GM23248 (cell line): ENCODE measurements around the gene TOX2. TPM values are rescaled to one million over a fixed set of nuclear protein-coding genes. Genes with fewer than 3 reads are reported as not detected.

Experiments
- DNase-seq: peaks from one replicate; pipeline ENCODE4 v3.0.0-alpha.2; 2015
- H2AFZ ChIP-seq: fragments of 200-600 bp; sonication (generic); 2 replicates; pipeline ENCODE4 v1.6.1; 2016; ENCODE audit warnings: antibody characterized with exemption
- H3F3A ChIP-seq: fragments of 200-600 bp; sonication (generic); 2 replicates; pipeline ENCODE4 v1.6.1; 2016; ENCODE audit warnings: mild to moderate bottlenecking, antibody characterized with exemption, mixed run types; ENCODE audit not compliant: insufficient read depth
- H3K27ac ChIP-seq: fragments of 200-600 bp; sonication (generic); 2 replicates; pipeline ENCODE4 v1.5.1; 2016; ENCODE audit warnings: mild to moderate bottlenecking
- H3K27me3 ChIP-seq: fragments of 200-600 bp; sonication (generic); replicated peaks from 2 replicates; pipeline ENCODE4 v1.6.1; 2016; ENCODE audit warnings: mild to moderate bottlenecking; ENCODE audit not compliant: insufficient read depth
- H3K36me3 ChIP-seq: fragments of 200-600 bp; sonication (generic); 2 replicates; pipeline ENCODE4 v1.6.1; 2016; ENCODE audit warnings: low read depth, mild to moderate bottlenecking
- H3K4me1 ChIP-seq: fragments of 200-600 bp; sonication (generic); 2 replicates; pipeline ENCODE4 v1.6.1; 2016; ENCODE audit warnings: mild to moderate bottlenecking; ENCODE audit not compliant: insufficient read depth
- H3K4me2 ChIP-seq: fragments of 200-600 bp; sonication (generic); one replicate; pipeline ENCODE4 v1.6.1; 2016; ENCODE audit warnings: mild to moderate bottlenecking; ENCODE audit not compliant: unreplicated experiment
- H3K4me3 ChIP-seq: fragments of 200-600 bp; sonication (generic); 2 replicates; pipeline ENCODE4 v1.5.1; 2016; ENCODE audit warnings: mild to moderate bottlenecking
- H3K79me2 ChIP-seq: fragments of 200-600 bp; sonication (generic); 2 replicates; pipeline ENCODE4 v1.6.1; 2016; ENCODE audit warnings: mild to moderate bottlenecking; ENCODE audit not compliant: insufficient read depth
- H3K9ac ChIP-seq: fragments of 200-600 bp; sonication (generic); 2 replicates; pipeline ENCODE4 v1.6.1; 2016; ENCODE audit warnings: mild to moderate bottlenecking
- H3K9me2 ChIP-seq: fragments of 200-600 bp; sonication (generic); 2 replicates; pipeline ENCODE4 v1.6.1; 2016; ENCODE audit warnings: mixed run types, mild to moderate bottlenecking, moderate library complexity; ENCODE audit not compliant: insufficient read depth
- H3K9me3 ChIP-seq: fragments of 200-600 bp; sonication (generic); one replicate; pipeline ENCODE4 v1.6.1; 2017; ENCODE audit warnings: low read depth
- H4K20me1 ChIP-seq: fragments of 200-600 bp; sonication (generic); 2 replicates; pipeline ENCODE4 v1.6.0; 2016; ENCODE audit not compliant: insufficient read depth
- EZH2 ChIP-seq: fragments of 200-600 bp; sonication (generic); IDR thresholded peaks from 2 replicates; pipeline ENCODE4 v1.6.1; 2018; ENCODE audit warnings: antibody characterized with exemption, mild to moderate bottlenecking; ENCODE audit not compliant: insufficient read depth, poor library complexity, severe bottlenecking
- EZH2phosphoT487 ChIP-seq: fragments of 200-600 bp; sonication (generic); IDR thresholded peaks from 2 replicates; pipeline ENCODE4 v1.6.1; 2018; ENCODE audit warnings: antibody characterized with exemption, moderate library complexity, mild to moderate bottlenecking, low read depth; ENCODE audit not compliant: insufficient read depth
- WGBS, 2 experiments: methylation state at CpG; one replicate each; pipeline ENCODE4 v1.1.6; 2015 to 2017; ENCODE audit warnings: low lambda C conversion rate in 2 of 2, low coverage in 1 of 2; ENCODE audit errors: missing lambda C conversion rate in 2 of 2; 5-methylcytosine and 5-hydroxymethylcytosine counted together
- in situ Hi-C: fragments of 300-500 bp; cut with MboI; formaldehyde crosslinking; loops from 2 replicates; pipeline ENCODE4 v1.15.0; 2020
- polyA plus RNA-seq: library from polyadenylated mRNA; unstranded; fragments of >200 nt; fragmentation: Nextera tagmentation; extraction: Ambion mirVana; gene quantifications from 2 replicates; pipeline ENCODE4 v1.2.1, GENCODE V29; 2016
- total RNA-seq: library from RNA; depleted of rRNA; stranded (reverse); fragments of >200 nt; shearing (Covaris generic); gene quantifications from 2 replicates; pipeline ENCODE4 v1.2.3, GENCODE V29; 2014

The TOX2 gene
- total and polyA plus RNA-seq, 2 experiments from 2014 or later: 0.97 to 15.9 TPM

GRCh38 chr20:43949741-43950618, 35.3 kb downstream of the TOX2 start:
- no peak for TF ChIP-seq EZH2phosphoT487
- TF ChIP-seq EZH2: no peak
- no peaks in the 10 kb centered on the region for H3K79me2 ChIP-seq
- in situ Hi-C loops: no loop called here
- H3K9me3 ChIP-seq: no peaks in the 10 kb centered on the region
- no peak for DNase-seq
- H3K27ac ChIP-seq: no peak overlapping the region
- peaks cover 6% of the 10 kb centered on the region for H3F3A ChIP-seq
- WGBS, 2 experiments: 83 to 88% methylated on average over 14 to 18 of the region's 18 CpGs
- no peaks in the 10 kb centered on the region for H3K36me3 ChIP-seq
- no peak overlapping the region for H3K9ac ChIP-seq
- H3K4me1 ChIP-seq: peaks cover 15% of the 10 kb centered on the region
- no peak overlapping the region for H2AFZ ChIP-seq
- H4K20me1 ChIP-seq: no peaks in the 10 kb centered on the region
- H3K4me3 ChIP-seq: no peak overlapping the region
- no peaks in the 10 kb centered on the region for H3K27me3 ChIP-seq
- no peak overlapping the region for H3K4me2 ChIP-seq
- no peaks in the 10 kb centered on the region for H3K9me2 ChIP-seq

GRCh38 chr20:43953919-43954592, 39.4 kb downstream of the TOX2 start:
- H3F3A ChIP-seq: peaks cover 34% of the 10 kb centered on the region
- no peak overlapping the region for H3K4me2 ChIP-seq
- no peak overlapping the region for H2AFZ ChIP-seq
- no peaks in the 10 kb centered on the region for H3K27me3 ChIP-seq
- no peaks in the 10 kb centered on the region for H3K9me3 ChIP-seq
- no peak overlapping the region for H3K4me3 ChIP-seq
- no peak overlapping the region for H3K27ac ChIP-seq
- no peak overlapping the region for H3K9ac ChIP-seq
- peaks cover 29% of the 10 kb centered on the region for H3K4me1 ChIP-seq
- whole genome bisulfite sequencing, 2 experiments: 80 to 83% methylated on average over 8 of the region's 8 CpGs
- H3K36me3 ChIP-seq: no peaks in the 10 kb centered on the region
- no peaks in the 10 kb centered on the region for H4K20me1 ChIP-seq
- TF ChIP-seq EZH2phosphoT487 (no peak), EZH2 (no peak)
- no peaks in the 10 kb centered on the region for H3K9me2 ChIP-seq
- in situ Hi-C loops: no loop called here
- peak; percentile 47 for DNase-seq
- H3K79me2 ChIP-seq: no peaks in the 10 kb centered on the region

- no peaks in the 10 kb centered on the region for H3K27me3 ChIP-seq
- DNase-seq: peak; percentile 26
- peak overlapping the region; percentile 57 for H3K9ac ChIP-seq
- H3K4me1 ChIP-seq: peaks cover 29% of the 10 kb centered on the region
- peak overlapping the region; percentile 82 for H3K27ac ChIP-seq
- no peaks in the 10 kb centered on the region for H4K20me1 ChIP-seq
- no peaks in the 10 kb centered on the region for H3K9me2 ChIP-seq
- no peak overlapping the region for H3K4me3 ChIP-seq
- H3K79me2 ChIP-seq: no peaks in the 10 kb centered on the region
- no peak overlapping the region for H2AFZ ChIP-seq
- peak overlapping the region; percentile 56 for H3K4me2 ChIP-seq
- WGBS, 2 experiments: 75 to 80% methylated on average over 6 of the region's 6 CpGs
- in situ Hi-C loops: no loop called here
- TF ChIP-seq EZH2phosphoT487: no peak
- TF ChIP-seq EZH2: no peak
- no peaks in the 10 kb centered on the region for H3K36me3 ChIP-seq
- H3F3A ChIP-seq: peaks cover 34% of the 10 kb centered on the region
- H3K9me3 ChIP-seq: no peaks in the 10 kb centered on the region
Observed at GRCh38 chr20:43954704-43955061, 40.0 kb downstream of the TOX2 start.

- Histone ChIP-seq H3K9ac (peak overlapping the region; percentile 57), H3K9me2 (no peaks in the 10 kb centered on the region), H3K27ac (peak overlapping the region; percentile 82), H4K20me1 (no peaks in the 10 kb centered on the region), H3K27me3 (no peaks in the 10 kb centered on the region), H3F3A (peaks cover 34% of the 10 kb centered on the region), H3K9me3 (no peaks in the 10 kb centered on the region), H3K4me2 (peak overlapping the region; percentile 56), H3K36me3 (no peaks in the 10 kb centered on the region), H3K4me1 (peaks cover 29% of the 10 kb centered on the region), H3K4me3 (0 out of 2 replicates have a peak overlapping the region, but pooled peaks have one; percentile 22), H3K79me2 (no peaks in the 10 kb centered on the region), H2AFZ (no peak overlapping the region)
- TF ChIP-seq EZH2 (no peak), EZH2phosphoT487 (no peak)
- in situ Hi-C loops: no loop called here
- WGBS, 2 experiments: 8 to 12% methylated on average over 6 of the region's 6 CpGs
- peak; percentile 97 for DNase-seq
Observed at GRCh38 chr20:43955062-43955749, 40.6 kb downstream of the TOX2 start.
